WERI-Rb-1 (cell line): ENCODE data around the gene EMSY.

Source experiments
- DNase-seq: peaks from one replicate; pipeline ENCODE4 v3.0.0-alpha.2; 2020
- H3K27ac ChIP-seq: fragments of 250-450 bp; sonication (Bioruptor Pico); 2 replicates; pipeline ENCODE4 v1.5.1; 2020; ENCODE audit warnings: mild to moderate bottlenecking, moderate library complexity
- H3K27me3 ChIP-seq: fragments of 250-450 bp; sonication (Bioruptor Pico); 2 replicates; pipeline ENCODE4 v1.5.1; 2021; ENCODE audit warnings: mild to moderate bottlenecking, low read depth, moderate library complexity; ENCODE audit not compliant: insufficient read depth, severe bottlenecking
- H3K36me3 ChIP-seq: fragments of 250-450 bp; sonication (Bioruptor Pico); 2 replicates; pipeline ENCODE4 v1.5.1; 2020; ENCODE audit warnings: mild to moderate bottlenecking, moderate library complexity
- H3K4me3 ChIP-seq: 2 replicates; pipeline ENCODE4 v1.5.1; 2011; ENCODE audit warnings: low read depth, mild to moderate bottlenecking, control low read depth, low read length
- H3K9me3 ChIP-seq: fragments of 250-450 bp; sonication (Bioruptor Pico); 2 replicates; pipeline ENCODE4 v1.5.1; 2021; ENCODE audit warnings: mild to moderate bottlenecking, moderate library complexity; ENCODE audit not compliant: severe bottlenecking
- TF ChIP-seq, protein P1 (sequence below): IDR thresholded peaks from 2 replicates; pipeline ENCODE4 v1.5.1; 2011; ENCODE audit warnings: low read depth, mild to moderate bottlenecking, control low read depth, inconsistent platforms, low read length

The EMSY gene

DNA sequence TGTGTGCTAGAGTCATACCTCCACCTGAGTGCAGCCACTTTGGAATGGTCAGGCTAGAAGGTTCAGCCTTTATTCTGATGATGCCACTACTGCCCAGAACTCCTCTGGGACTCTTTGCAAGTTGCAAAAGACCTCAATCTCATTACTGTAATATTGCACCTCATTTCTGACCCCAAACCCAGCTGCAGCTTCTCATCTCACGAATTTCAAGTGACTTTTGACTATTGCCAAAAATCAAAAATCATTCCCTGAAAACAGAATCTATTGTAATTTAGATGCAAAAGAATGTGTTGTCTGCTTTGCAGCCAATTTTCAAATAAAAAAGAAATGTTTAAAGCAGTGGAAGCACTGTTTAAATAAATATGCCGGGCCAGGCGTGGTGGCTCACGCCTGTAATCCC lies 38.5 kb upstream of the EMSY start:
- no peaks in the 10 kb centered on the region for H3K27me3 ChIP-seq
- DNase-seq: no peak
- H3K36me3 ChIP-seq: no peaks in the 10 kb centered on the region
- H3K4me3 ChIP-seq: no peak overlapping the region
- H3K27ac ChIP-seq: no peak overlapping the region
- TF ChIP-seq, protein P1, sequence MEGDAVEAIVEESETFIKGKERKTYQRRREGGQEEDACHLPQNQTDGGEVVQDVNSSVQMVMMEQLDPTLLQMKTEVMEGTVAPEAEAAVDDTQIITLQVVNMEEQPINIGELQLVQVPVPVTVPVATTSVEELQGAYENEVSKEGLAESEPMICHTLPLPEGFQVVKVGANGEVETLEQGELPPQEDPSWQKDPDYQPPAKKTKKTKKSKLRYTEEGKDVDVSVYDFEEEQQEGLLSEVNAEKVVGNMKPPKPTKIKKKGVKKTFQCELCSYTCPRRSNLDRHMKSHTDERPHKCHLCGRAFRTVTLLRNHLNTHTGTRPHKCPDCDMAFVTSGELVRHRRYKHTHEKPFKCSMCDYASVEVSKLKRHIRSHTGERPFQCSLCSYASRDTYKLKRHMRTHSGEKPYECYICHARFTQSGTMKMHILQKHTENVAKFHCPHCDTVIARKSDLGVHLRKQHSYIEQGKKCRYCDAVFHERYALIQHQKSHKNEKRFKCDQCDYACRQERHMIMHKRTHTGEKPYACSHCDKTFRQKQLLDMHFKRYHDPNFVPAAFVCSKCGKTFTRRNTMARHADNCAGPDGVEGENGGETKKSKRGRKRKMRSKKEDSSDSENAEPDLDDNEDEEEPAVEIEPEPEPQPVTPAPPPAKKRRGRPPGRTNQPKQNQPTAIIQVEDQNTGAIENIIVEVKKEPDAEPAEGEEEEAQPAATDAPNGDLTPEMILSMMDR: no peak
- H3K9me3 ChIP-seq: no peaks in the 10 kb centered on the region

DNA sequence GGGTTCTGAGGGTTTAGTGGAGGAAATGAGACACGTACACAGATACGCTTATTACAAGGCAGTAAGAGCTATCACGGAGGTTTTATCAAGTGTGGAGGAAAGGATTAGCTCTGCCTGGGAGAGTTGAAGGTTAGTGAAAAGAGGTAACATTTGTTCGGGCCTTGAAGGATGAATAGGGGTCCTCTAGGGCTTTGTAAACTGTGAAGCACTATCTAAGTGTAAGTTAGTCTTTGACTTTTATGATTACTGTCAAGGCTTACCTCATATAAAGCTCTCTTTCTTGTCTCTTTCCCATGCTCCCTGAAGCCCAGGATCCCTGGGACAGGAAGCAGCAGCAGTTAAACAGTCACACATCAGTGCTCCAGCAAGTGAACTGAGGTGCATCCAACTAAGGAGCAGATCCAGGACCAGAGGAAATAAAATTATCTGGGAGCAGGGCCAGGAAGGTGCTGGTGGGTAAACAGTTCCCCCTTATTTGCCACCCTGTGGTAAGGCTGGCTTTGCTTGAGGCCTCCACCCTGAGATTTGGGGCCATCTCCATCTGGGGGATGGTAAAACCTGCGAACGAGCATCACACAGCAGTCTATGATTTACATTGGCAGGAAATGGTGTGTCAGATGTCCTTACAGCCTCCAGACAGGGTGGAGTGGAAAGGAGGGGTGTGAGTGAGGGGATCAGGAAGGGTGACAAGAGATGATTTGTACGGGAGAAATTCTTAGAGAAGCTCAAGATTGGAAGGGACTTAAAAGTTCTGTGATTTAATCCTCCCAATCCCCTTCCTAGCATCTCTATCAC lies 36.5 kb upstream of the EMSY start:
- peak overlapping the region; percentile 15; the same call in 1 of the 2 replicates for H3K4me3 ChIP-seq
- H3K27me3 ChIP-seq: no peaks in the 10 kb centered on the region
- H3K27ac ChIP-seq: peak overlapping the region; percentile 52; the same call in 1 of the 2 replicates
- H3K36me3 ChIP-seq: no peaks in the 10 kb centered on the region
- H3K9me3 ChIP-seq: no peaks in the 10 kb centered on the region
- peak; percentile 67 for DNase-seq
- TF ChIP-seq, protein P1: no peak

DNA sequence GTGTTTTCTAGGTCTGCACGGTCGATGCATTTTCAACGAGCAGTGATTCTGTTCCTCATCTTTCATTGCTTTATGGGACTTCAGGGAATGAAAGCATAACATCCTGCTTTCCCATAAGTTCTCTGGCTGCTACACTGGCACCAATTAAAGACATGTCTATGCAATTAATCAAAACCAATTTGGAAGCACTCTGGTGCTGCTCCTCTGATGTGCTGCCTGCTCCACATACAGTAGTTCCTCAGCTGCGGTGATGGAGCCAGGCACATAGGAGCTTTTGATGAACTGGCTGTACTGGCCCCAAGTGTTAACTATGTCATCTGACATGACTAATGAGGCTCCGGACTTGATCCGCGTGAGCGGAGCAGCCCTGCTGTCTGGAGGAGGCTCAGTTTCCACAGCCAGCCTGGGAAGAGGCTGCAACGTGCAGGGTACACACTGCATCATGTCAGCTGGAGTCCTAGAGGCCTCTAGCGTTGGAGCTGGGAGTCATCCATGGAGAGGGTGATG lies 33.9 kb upstream of the EMSY start:
- Histone ChIP-seq H3K36me3 (no peaks in the 10 kb centered on the region), H3K4me3 (no peak overlapping the region), H3K27ac (no peak overlapping the region), H3K27me3 (no peaks in the 10 kb centered on the region), H3K9me3 (no peaks in the 10 kb centered on the region)
- DNase-seq: peak; percentile 81
- TF ChIP-seq, protein P1: peak; percentile 60

DNA sequence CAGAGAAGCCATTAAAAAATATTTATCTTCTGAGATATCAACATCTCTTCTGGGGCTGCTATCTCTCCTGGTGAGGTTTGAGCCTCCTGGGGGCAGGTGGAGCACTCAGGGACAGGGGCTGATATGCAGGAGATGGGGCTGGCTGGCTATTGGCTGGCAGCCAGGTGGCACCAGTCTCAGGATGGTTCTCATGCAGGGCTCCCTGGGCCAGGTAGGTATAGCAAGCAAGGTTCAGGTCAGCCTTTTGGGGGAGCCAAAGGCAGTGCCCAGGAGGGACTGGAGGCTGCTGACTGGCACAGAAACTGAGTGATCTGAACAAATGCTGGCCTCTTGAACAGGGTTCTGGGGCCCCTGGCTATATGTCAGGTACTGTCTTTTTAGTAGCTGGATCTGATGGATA lies 29.7 kb upstream of the EMSY start:
- H3K27ac ChIP-seq: no peak overlapping the region
- no peak for DNase-seq
- TF ChIP-seq, protein P1: no peak
- H3K4me3 ChIP-seq: no peak overlapping the region
- H3K9me3 ChIP-seq: no peaks in the 10 kb centered on the region
- no peaks in the 10 kb centered on the region for H3K36me3 ChIP-seq
- no peaks in the 10 kb centered on the region for H3K27me3 ChIP-seq

DNA sequence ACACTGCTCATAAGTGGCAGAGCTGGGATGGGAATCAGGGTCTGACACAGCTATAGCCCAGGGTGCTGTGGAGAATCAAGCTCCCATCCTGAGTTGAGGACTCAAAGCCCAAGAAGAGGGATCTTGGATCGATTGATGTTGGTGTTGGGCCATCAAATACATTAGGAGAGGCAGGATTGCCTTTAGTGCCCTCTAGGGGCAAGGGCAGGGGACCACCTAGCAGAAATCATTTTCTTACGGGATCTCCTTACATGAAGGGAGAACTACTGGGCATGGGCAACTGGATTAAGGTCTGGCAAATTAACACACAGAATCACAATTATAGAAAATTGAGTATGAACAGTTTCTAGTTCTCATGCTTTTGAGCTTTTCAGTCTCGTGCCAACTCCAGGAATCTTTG lies 24.9 kb upstream of the EMSY start:
- Histone ChIP-seq H3K4me3 (no peak overlapping the region), H3K27ac (no peak overlapping the region), H3K36me3 (no peaks in the 10 kb centered on the region), H3K9me3 (no peaks in the 10 kb centered on the region), H3K27me3 (no peaks in the 10 kb centered on the region)
- TF ChIP-seq, protein P1: peak; percentile 59
- peak; percentile 37 for DNase-seq
